GM12891 (cell line): ENCODE measurements around the gene TRIM60.

Experiments used
- PAX5 ChIP-seq: IDR thresholded peaks from 2 replicates; pipeline ENCODE4 v1.6.1; 2011; ENCODE audit warnings: low read length, moderate library complexity, mild to moderate bottlenecking; ENCODE audit not compliant: insufficient read depth, severe bottlenecking
- POLR2A ChIP-seq: IDR thresholded peaks from 2 replicates; pipeline ENCODE4 v1.6.1; 2011; ENCODE audit warnings: low read depth, low read length, control low read depth
- POLR2AphosphoS5 ChIP-seq: IDR thresholded peaks from 2 replicates; pipeline ENCODE4 v1.6.1; 2011; ENCODE audit warnings: low read depth, low read length, control low read depth
- POU2F2 ChIP-seq: IDR thresholded peaks from 2 replicates; pipeline ENCODE4 v1.6.1; 2011; ENCODE audit warnings: low read depth, mild to moderate bottlenecking, control low read depth, low read length, moderate library complexity
- SPI1 ChIP-seq: IDR thresholded peaks from 2 replicates; pipeline ENCODE4 v1.6.1; 2011; ENCODE audit warnings: low read depth, low read length, control low read depth
- TAF1 ChIP-seq: IDR thresholded peaks from 2 replicates; pipeline ENCODE4 v1.6.1; 2011; ENCODE audit warnings: low read depth, low read length, control low read depth

DNA sequence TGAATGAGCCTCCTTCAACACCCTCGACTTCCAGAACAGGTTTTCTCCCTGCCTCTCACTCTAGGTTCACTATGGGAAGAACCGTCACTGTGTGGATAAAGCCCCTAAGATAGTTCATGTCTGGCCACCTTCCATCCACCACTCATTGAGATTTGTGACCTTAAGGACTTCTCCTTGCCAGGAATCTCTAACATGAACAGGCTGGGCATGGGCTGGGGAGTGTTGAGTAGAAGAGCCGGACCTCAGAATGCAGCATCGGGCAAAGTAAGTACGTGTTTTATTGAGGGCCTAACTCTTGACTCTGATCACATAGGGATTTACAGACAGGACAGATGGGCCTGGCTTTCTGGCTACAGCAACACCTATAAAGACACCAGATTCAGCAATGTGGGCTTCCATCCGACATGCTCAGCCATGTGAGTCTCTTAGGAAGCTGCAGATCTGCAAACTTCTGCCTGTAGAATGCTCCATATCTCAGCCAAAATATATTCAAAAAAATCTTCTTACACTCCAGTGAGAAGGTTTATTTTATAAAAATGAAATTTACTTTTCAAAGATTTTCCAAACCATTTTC is 26.4 kb upstream of the TRIM60 start:
- TF ChIP-seq POLR2AphosphoS5 (no peak), POLR2A (no peak), POU2F2 (no peak), TAF1 (no peak), PAX5 (no peak), SPI1 (no peak)
